HL-60 (cell line): ENCODE measurements around the gene ASB10.

ENCODE experiments used
- DNase-seq, 2 experiments: peaks; one replicate each; pipeline ENCODE4 v3.0.0-alpha.2; 2010 to 2020; ENCODE audit warnings: low read depth in 1 of 2, low spot score in 1 of 2
- H3K27ac ChIP-seq: fragments of 250-450 bp; sonication (Bioruptor Pico); replicated peaks from 2 replicates; pipeline ENCODE4 v1.5.1; 2020; ENCODE audit warnings: mild to moderate bottlenecking, moderate library complexity
- H3K27me3 ChIP-seq: fragments of 250-450 bp; sonication (Bioruptor Pico); 2 replicates; pipeline ENCODE4 v1.5.1; 2021; ENCODE audit warnings: mild to moderate bottlenecking, moderate library complexity; ENCODE audit not compliant: insufficient read depth, poor library complexity, severe bottlenecking
- H3K4me3 ChIP-seq: replicated peaks from 2 replicates; pipeline ENCODE4 v1.5.1; 2011; ENCODE audit warnings: mild to moderate bottlenecking, control low read depth, low read length; ENCODE audit not compliant: insufficient read depth
- CTCF ChIP-seq: IDR thresholded peaks from one replicate; pipeline ENCODE4 v1.5.1; 2011; ENCODE audit warnings: low read length, control low read depth, inconsistent platforms; ENCODE audit not compliant: insufficient read depth
- GABPA ChIP-seq: IDR thresholded peaks from 2 replicates; pipeline ENCODE4 v1.6.1; 2012; ENCODE audit warnings: low read depth
- POLR2AphosphoS5 ChIP-seq: IDR thresholded peaks from 2 replicates; pipeline ENCODE4 v1.6.1; 2012; ENCODE audit warnings: low read depth
- SPI1 ChIP-seq: IDR thresholded peaks from 2 replicates; pipeline ENCODE4 v1.6.1; 2012; ENCODE audit warnings: low read depth, mild to moderate bottlenecking, borderline replicate concordance
- TF ChIP-seq, protein P1 (sequence below): IDR thresholded peaks from 2 replicates; pipeline ENCODE4 v1.6.1; 2012; ENCODE audit warnings: low read depth; ENCODE audit not compliant: insufficient replicate concordance

The ASB10 gene

DNA sequence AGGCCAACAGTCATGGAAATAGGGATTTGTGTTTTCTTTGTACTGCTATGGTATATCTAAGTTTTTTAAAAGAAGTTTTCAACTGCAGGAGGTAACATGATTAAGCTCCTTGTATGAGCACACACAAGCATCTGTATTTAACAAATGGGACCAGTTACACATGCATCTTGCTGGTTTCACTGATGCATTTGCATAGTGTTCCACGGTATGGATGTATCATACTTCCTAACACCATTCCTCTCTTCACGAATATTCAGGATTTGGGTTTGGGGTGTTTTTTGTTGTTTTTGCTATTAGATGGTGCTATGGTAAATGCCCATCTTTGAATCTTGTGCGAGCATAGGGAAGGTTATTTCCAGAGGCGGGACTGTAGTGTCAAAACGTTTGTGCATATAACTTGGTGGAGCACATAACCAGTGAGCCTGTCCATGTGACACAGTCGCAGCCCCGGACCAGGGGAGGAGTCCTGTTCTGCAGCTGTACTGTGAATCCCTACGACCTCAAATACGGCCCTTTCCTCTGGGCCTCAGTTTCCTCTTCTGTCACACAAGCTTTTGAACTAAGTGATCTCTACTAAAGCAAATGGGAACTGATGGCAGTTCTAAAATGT, 21.3 kb upstream of the ASB10 start:
- H3K27me3 ChIP-seq, result peaks cover 3% of the 10 kb centered on the region
- DNase-seq, result no peak
- H3K27ac ChIP-seq, result no peak overlapping the region
- no peak overlapping the region for H3K4me3 ChIP-seq
- TF ChIP-seq GABPA (no peak), SPI1 (no peak), POLR2AphosphoS5 (no peak), CTCF (no peak)
- TF ChIP-seq, protein P1, sequence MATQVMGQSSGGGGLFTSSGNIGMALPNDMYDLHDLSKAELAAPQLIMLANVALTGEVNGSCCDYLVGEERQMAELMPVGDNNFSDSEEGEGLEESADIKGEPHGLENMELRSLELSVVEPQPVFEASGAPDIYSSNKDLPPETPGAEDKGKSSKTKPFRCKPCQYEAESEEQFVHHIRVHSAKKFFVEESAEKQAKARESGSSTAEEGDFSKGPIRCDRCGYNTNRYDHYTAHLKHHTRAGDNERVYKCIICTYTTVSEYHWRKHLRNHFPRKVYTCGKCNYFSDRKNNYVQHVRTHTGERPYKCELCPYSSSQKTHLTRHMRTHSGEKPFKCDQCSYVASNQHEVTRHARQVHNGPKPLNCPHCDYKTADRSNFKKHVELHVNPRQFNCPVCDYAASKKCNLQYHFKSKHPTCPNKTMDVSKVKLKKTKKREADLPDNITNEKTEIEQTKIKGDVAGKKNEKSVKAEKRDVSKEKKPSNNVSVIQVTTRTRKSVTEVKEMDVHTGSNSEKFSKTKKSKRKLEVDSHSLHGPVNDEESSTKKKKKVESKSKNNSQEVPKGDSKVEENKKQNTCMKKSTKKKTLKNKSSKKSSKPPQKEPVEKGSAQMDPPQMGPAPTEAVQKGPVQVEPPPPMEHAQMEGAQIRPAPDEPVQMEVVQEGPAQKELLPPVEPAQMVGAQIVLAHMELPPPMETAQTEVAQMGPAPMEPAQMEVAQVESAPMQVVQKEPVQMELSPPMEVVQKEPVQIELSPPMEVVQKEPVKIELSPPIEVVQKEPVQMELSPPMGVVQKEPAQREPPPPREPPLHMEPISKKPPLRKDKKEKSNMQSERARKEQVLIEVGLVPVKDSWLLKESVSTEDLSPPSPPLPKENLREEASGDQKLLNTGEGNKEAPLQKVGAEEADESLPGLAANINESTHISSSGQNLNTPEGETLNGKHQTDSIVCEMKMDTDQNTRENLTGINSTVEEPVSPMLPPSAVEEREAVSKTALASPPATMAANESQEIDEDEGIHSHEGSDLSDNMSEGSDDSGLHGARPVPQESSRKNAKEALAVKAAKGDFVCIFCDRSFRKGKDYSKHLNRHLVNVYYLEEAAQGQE, result no peak

- TF ChIP-seq GABPA (no peak), POLR2AphosphoS5 (no peak), SPI1 (no peak), CTCF (no peak)
- TF ChIP-seq, protein P1, result no peak
- no peak overlapping the region for H3K27ac ChIP-seq
- DNase-seq, result no peak
- no peak overlapping the region for H3K4me3 ChIP-seq
- H3K27me3 ChIP-seq, result peaks cover 3% of the 10 kb centered on the region
Observed at GRCh38 chr7:151207804-151208203, 20.8 kb upstream of the ASB10 start.

GRCh38 chr7:151207315-151207714, 20.3 kb upstream of the ASB10 start:
- TF ChIP-seq POLR2AphosphoS5, result no peak
- no peak overlapping the region for H3K27ac ChIP-seq
- no peak for DNase-seq
- H3K27me3 ChIP-seq, result peaks cover 3% of the 10 kb centered on the region
- H3K4me3 ChIP-seq, result no peak overlapping the region

DNA sequence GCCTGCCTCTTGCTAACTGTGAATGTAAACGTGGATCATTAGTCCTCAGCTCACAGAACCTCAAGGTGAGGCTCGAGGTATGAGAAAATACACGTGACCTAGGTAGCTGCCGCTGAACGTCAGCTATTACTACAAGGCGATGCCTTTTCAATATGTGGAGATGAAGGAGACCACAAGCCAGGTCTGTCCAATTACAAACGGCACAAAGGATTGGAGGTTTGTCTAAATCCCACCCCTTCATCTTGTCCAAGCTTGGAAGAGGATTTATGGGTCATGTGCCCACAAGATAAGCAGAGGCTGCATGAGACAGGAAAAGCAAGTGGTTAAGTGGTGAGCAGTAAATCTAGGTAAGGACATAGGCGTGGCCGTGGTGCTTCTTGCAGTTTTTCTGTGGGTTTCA, 19.9 kb upstream of the ASB10 start:
- Histone ChIP-seq H3K4me3 (no peak overlapping the region), H3K27me3 (peaks cover 5% of the 10 kb centered on the region), H3K27ac (no peak overlapping the region)
- no peak for DNase-seq
- no peak for TF ChIP-seq GABPA
- TF ChIP-seq CTCF, result no peak
- TF ChIP-seq, protein P1, result no peak
- no peak for TF ChIP-seq SPI1
- TF ChIP-seq POLR2AphosphoS5, result no peak
